NAMALWA (cell line): ENCODE results near the gene SLC5A3.

Experiments used
- DNase-seq: peaks from one replicate; pipeline ENCODE4 v3.0.0-alpha.2; 2015; ENCODE audit warnings: low spot score

Gene SLC5A3

GRCh38 chr21:34100337-34100736 lies 27.0 kb downstream of the SLC5A3 start:
- DNase-seq, result no peak

GRCh38 chr21:34100790-34101189 lies 27.4 kb downstream of the SLC5A3 start:
- no peak for DNase-seq

DNA sequence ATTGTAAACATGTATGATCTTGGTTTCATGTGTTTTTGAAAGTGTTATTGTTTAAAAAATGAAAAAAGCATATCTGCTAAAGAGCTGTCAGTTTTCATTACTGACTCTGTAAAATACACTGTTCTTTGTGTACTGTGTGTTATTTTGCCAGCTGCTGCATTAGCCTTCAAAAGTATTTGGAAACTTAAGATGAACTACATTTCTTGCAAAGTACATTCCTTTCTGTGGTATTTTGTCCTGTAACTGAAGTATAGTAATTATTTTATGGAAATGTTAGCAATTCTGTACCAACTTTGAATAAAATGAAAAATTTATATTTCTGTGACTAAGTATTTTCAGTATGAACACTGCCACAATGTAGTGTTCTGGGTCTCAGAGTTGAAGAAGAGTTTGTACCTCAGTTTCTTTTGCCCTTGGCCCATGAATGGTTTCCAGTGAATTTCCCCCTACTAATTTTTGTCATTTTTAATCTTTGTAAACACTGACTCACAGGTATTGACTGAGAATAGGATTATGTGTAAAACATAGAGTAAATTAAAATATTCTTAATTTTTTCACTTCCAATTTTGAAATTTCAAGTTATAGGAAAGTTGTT lies 32.7 kb downstream of the SLC5A3 start:
- no peak for DNase-seq

GRCh38 chr21:34107606-34108005 lies 34.2 kb downstream of the SLC5A3 start:
- no peak for DNase-seq

DNA sequence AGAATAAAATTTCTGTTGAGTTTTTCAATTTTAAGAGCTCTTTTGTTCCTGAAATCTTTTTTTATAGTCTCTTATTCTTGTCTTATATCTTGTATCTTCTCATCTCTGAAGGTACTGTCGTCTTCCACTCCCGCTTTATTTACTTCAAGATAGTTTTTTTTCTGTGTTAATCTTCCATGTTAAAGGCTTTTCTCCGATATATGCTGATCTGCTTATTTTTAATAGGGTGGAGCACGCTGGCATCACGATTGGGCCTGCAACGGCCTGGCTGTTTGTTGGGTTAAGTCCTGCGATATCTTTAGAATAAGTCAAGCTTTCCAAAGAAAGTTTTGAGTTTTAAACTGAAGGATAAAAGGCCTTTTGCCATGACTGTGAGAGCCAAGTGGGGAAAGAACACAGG lies 35.7 kb downstream of the SLC5A3 start:
- no peak for DNase-seq

GRCh38 chr21:34110594-34111202 lies 37.3 kb downstream of the SLC5A3 start:
- no peak for DNase-seq

- DNase-seq, result no peak
Observed at GRCh38 chr21:34112316-34113033, 39.1 kb downstream of the SLC5A3 start.

DNA sequence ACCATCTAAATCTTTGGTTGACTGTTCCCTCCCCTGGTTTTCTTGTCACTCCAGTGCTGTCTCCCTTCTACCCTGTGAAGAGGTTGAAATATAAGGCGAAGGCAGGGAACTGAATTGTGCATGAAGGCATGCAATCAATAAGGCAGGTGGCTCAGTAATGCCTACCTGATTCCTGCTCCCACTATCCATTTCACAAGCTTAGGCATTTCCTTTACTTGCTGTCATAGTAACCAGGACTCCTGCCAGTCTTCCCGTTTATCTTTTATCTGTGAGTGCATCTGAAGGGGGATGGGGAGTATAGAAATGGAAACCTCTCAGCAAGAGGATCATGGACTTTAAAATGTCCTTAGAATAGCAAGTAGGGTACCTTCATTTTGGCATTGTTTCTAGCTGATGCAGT lies 40.5 kb downstream of the SLC5A3 start:
- no peak for DNase-seq

- DNase-seq, result no peak
Observed at GRCh38 chr21:34115160-34115559, 41.8 kb downstream of the SLC5A3 start.

GRCh38 chr21:34116569-34116968 lies 43.2 kb downstream of the SLC5A3 start:
- DNase-seq, result no peak

DNA sequence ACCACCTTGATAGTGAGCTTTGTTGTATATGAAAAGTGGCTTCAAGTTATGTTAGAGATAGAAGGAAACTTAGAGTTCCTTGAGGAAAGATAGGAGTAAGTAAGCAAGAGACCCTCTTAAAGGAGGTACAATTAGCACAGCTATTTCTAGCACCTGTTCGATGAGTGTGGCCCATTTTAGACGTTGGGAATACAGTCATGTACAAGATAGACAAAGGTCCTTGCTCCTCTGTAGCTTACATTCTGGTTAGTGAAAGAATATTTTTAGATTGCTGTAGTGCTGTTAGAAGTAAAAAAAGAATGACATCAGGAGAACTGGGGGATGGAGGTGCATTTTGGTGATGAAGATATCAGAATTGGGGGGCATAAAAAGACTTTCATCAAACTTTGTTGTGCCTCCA lies 47.5 kb downstream of the SLC5A3 start:
- no peak for DNase-seq

DNA sequence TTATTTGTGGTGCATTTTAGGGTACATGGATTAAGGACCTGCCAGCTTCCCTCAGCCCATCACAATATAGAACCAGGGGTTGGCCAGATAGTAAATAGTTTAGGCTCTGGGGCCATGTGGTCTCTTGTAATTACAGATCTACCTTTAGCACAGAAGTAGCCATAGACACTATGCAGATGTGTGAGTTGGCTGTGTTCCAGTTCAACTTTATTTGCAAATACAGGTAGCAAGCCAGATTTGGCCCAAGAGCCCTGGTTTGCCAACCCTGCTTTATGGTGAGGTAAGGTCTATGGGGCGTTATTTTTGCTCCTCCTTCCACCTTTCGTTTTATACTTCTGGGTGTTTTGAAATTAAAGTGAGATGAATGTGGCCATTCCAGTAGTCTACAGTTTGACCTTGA lies 48.7 kb downstream of the SLC5A3 start:
- no peak for DNase-seq
